Breast epithelium (tissue), 4 donors: Measurements from ENCODE around the gene GALNT10. TPM values are rescaled to one million over a fixed set of nuclear protein-coding genes. Genes with fewer than 3 reads are reported as not detected.

ENCODE experiments used
- DNase-seq, 2 donors: peaks; one replicate each; pipeline ENCODE4 v3.0.0-alpha.2; 2019; ENCODE audit warnings: low spot score in 2 of 2
- H3K27ac ChIP-seq, 2 donors: fragments of 200-600 bp; sonication (generic) in 1 of 2; one replicate each; pipeline ENCODE4 v1.5.1; 2016 to 2019; ENCODE audit warnings: mild to moderate bottlenecking in 1 of 2
- H3K27me3 ChIP-seq, 2 donors: fragments of 200-600 bp; sonication (generic) in 1 of 2; one replicate each; pipeline versions ENCODE4 v1.5.1 to v1.6.0; 2017 to 2019; ENCODE audit warnings: control low read depth in 1 of 2, mild to moderate bottlenecking in 1 of 2
- H3K36me3 ChIP-seq: fragments of 200-600 bp; one replicate; pipeline ENCODE4 v1.5.1; 2019
- H3K4me1 ChIP-seq, 2 donors: fragments of 200-600 bp; sonication (generic); one replicate each; pipeline ENCODE4 v1.5.1; 2016 to 2019; ENCODE audit warnings: control low read depth in 1 of 2
- H3K4me3 ChIP-seq, 3 donors: fragments of 200-600 bp; sonication (generic); 1 replicate in 2 of 3; 2 replicates in 1 of 3; pipeline ENCODE4 v1.5.1; 2016 to 2019; ENCODE audit warnings: mild to moderate bottlenecking in 3 of 3, moderate library complexity in 2 of 3
- H3K9me3 ChIP-seq, 2 donors: fragments of 200-600 bp; sonication (generic) in 1 of 2; one replicate each; pipeline ENCODE4 v1.5.1; 2016 to 2019; ENCODE audit warnings: control low read depth in 1 of 2
- CTCF ChIP-seq, 3 donors: fragments of 450-650 bp; IDR thresholded peaks; one replicate each; pipeline ENCODE4 v1.5.1; 2016 to 2017; ENCODE audit warnings: antibody characterized with exemption in 3 of 3, mild to moderate bottlenecking in 3 of 3, moderate library complexity in 3 of 3
- POLR2A ChIP-seq: fragments of 450-650 bp; IDR thresholded peaks from one replicate; pipeline ENCODE4 v1.6.1; 2016; ENCODE audit warnings: antibody characterized with exemption, mild to moderate bottlenecking, moderate library complexity
- POLR2AphosphoS5 ChIP-seq, 3 donors: sonication (generic); formaldehyde crosslinking; IDR thresholded peaks; one replicate each; pipeline ENCODE4 v1.6.1; 2017; ENCODE audit warnings: antibody characterized with exemption in 3 of 3
- intact Hi-C: fragments of 100-400 bp; cut with DNase I; formaldehyde crosslinking; loops from one replicate; pipeline ENCODE4 v1.15.1; 2023; ENCODE audit warnings: low total_unique reads
- total RNA-seq, 3 donors: library from RNA; depleted of rRNA; stranded (reverse); fragments of >200 nt; gene quantifications; one replicate each; pipeline ENCODE4 v1.1.0, GENCODE V29; 2016

Gene GALNT10
- total RNA-seq, 3 donors from 2014 or later, result 32.8 to 67.2 (median 34.1) TPM

- Histone ChIP-seq H3K9me3 (no peaks in the 10 kb centered on the region), H3K4me1 (no peaks in the 10 kb centered on the region), H3K27me3 (no peaks in the 10 kb centered on the region), H3K36me3 (no peaks in the 10 kb centered on the region), H3K27ac (no peak overlapping the region), H3K4me3 (no peak overlapping the region)
- TF ChIP-seq CTCF (IDR thresholded peaks at IDR 0.05), result no peak
- TF ChIP-seq POLR2A, result no peak
- no peak for TF ChIP-seq POLR2AphosphoS5 (IDR thresholded peaks at IDR 0.05)
- intact Hi-C loops, result no loop called here
- DNase-seq, result no peak
These were observed 16.7 kb downstream of the GALNT10 start for GRCh38 chr5:154207204-154207603.

GRCh38 chr5:154209591-154210081 is 19.1 kb downstream of the GALNT10 start:
- TF ChIP-seq POLR2AphosphoS5 (IDR thresholded peaks at IDR 0.05) (no peak), CTCF (IDR thresholded peaks at IDR 0.05) (no peak), POLR2A (no peak)
- Histone ChIP-seq H3K27me3 (no peaks in the 10 kb centered on the region), H3K4me3 (no peak overlapping the region), H3K4me1 (no peaks in the 10 kb centered on the region), H3K9me3 (no peaks in the 10 kb centered on the region), H3K36me3 (no peaks in the 10 kb centered on the region), H3K27ac (no peak overlapping the region)
- DNase-seq, result no peak
- intact Hi-C loops, result no loop called here

- H3K27ac ChIP-seq, result no peak overlapping the region
- H3K27me3 ChIP-seq, result no peaks in the 10 kb centered on the region
- no peak for DNase-seq
- no peaks in the 10 kb centered on the region for H3K36me3 ChIP-seq
- TF ChIP-seq POLR2AphosphoS5 (IDR thresholded peaks at IDR 0.05) (no peak), POLR2A (no peak), CTCF (IDR thresholded peaks at IDR 0.05) (no peak)
- H3K9me3 ChIP-seq, result no peaks in the 10 kb centered on the region
- H3K4me1 ChIP-seq, result no peaks in the 10 kb centered on the region
- intact Hi-C loops, result no loop called here
- no peak overlapping the region for H3K4me3 ChIP-seq
These were observed 19.6 kb downstream of the GALNT10 start for GRCh38 chr5:154210163-154210562.

- TF ChIP-seq POLR2AphosphoS5 (IDR thresholded peaks at IDR 0.05), result no peak
- no peak for TF ChIP-seq CTCF (IDR thresholded peaks at IDR 0.05)
- TF ChIP-seq POLR2A, result no peak
- Histone ChIP-seq H3K36me3 (no peaks in the 10 kb centered on the region), H3K27me3 (no peaks in the 10 kb centered on the region), H3K27ac (no peak overlapping the region), H3K4me1 (no peaks in the 10 kb centered on the region), H3K9me3 (no peaks in the 10 kb centered on the region), H3K4me3 (no peak overlapping the region)
- intact Hi-C loops, result no loop called here
- DNase-seq, result no peak
These were observed 21.3 kb downstream of the GALNT10 start for GRCh38 chr5:154211641-154212390.

- intact Hi-C loops, result no loop called here
- H3K27ac ChIP-seq, result peak overlapping the region in 1 of 2 donors; percentile 58
- no peak for TF ChIP-seq POLR2A
- no peak for TF ChIP-seq CTCF (IDR thresholded peaks at IDR 0.05)
- no peak for TF ChIP-seq POLR2AphosphoS5 (IDR thresholded peaks at IDR 0.05)
- no peak for DNase-seq
- no peak overlapping the region for H3K4me3 ChIP-seq
- H3K27me3 ChIP-seq, result no peaks in the 10 kb centered on the region
- no peaks in the 10 kb centered on the region for H3K4me1 ChIP-seq
- no peaks in the 10 kb centered on the region for H3K36me3 ChIP-seq
- no peaks in the 10 kb centered on the region for H3K9me3 ChIP-seq
These were observed 23.1 kb downstream of the GALNT10 start for GRCh38 chr5:154213592-154213991.
